ENCODE measurements around the gene PALS1.
"Not testable (repeated sequence)": the region's sequence is repeated elsewhere in the genome, so short reads cannot be mapped to it uniquely, and the experiment has no call there.

Gene PALS1

DNA sequence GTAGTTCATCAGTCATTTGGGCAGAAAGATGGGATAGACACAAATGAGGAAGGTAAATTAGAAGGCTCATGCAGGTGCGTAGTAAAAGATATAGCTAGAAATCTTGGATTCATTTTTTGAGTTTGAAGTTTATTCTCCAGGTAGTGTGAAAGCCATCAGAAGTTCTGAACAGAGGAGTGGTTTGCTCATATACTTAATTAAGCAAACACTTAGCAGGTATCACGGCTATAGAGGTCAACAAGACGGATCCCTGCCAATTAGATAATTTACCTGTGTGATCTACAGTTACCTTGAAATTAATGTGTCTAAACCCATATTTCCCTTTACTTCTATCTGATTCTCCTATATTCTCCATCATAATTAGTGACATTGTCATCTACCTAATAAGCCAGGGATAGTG, 29.7 kb downstream of the PALS1 start:
- peak overlapping the region; percentile 94 for H3K27ac ChIP-seq (ENCODE audit: insufficient read depth, low read depth, low read length, poor library complexity, severe bottlenecking)
- H3K9me3 ChIP-seq (ENCODE audit: control insufficient read depth, low read length) = no peaks in the 10 kb centered on the region
- peaks cover 46% of the 10 kb centered on the region for H3K4me1 ChIP-seq (ENCODE audit: control insufficient read depth, insufficient read depth, low read length)
- no peak overlapping the region for H3K4me3 ChIP-seq (ENCODE audit: insufficient read depth, low read depth, low read length)
- no peaks in the 10 kb centered on the region for H3K27me3 ChIP-seq (ENCODE audit: control insufficient read depth, insufficient read depth, low read length, poor library complexity, severe bottlenecking)
- H3K36me3 ChIP-seq (ENCODE audit: control insufficient read depth, insufficient read depth, low read length) = no peaks in the 10 kb centered on the region
- WGBS, 2 experiments = 88 to 100% methylated on average over 3 of the region's 3 CpGs

- WGBS, 2 experiments = 93 to 96% methylated on average over 3 of the region's 3 CpGs
- not testable (repeated sequence) for H3K4me3 ChIP-seq (ENCODE audit: insufficient read depth, low read depth, low read length); H3K9me3 ChIP-seq (ENCODE audit: control insufficient read depth, low read length); H3K36me3 ChIP-seq (ENCODE audit: control insufficient read depth, insufficient read depth, low read length); H3K27ac ChIP-seq (ENCODE audit: insufficient read depth, low read depth, low read length, poor library complexity, severe bottlenecking); H3K27me3 ChIP-seq (ENCODE audit: control insufficient read depth, insufficient read depth, low read length, poor library complexity, severe bottlenecking)
- peaks cover 36% of the 10 kb centered on the region for H3K4me1 ChIP-seq (ENCODE audit: control insufficient read depth, insufficient read depth, low read length)
Measured at GRCh38 chr14:67273281-67273680, 32.0 kb downstream of the PALS1 start.

GRCh38 chr14:67276131-67276530, 34.9 kb downstream of the PALS1 start:
- H3K4me1 ChIP-seq (ENCODE audit: control insufficient read depth, insufficient read depth, low read length) = peaks cover 8% of the 10 kb centered on the region
- no peak overlapping the region for H3K27ac ChIP-seq (ENCODE audit: insufficient read depth, low read depth, low read length, poor library complexity, severe bottlenecking)
- H3K4me3 ChIP-seq (ENCODE audit: insufficient read depth, low read depth, low read length) = no peak overlapping the region
- peaks cover 3% of the 10 kb centered on the region for H3K36me3 ChIP-seq (ENCODE audit: control insufficient read depth, insufficient read depth, low read length)
- H3K27me3 ChIP-seq (ENCODE audit: control insufficient read depth, insufficient read depth, low read length, poor library complexity, severe bottlenecking) = no peaks in the 10 kb centered on the region
- H3K9me3 ChIP-seq (ENCODE audit: control insufficient read depth, low read length) = no peaks in the 10 kb centered on the region

DNA sequence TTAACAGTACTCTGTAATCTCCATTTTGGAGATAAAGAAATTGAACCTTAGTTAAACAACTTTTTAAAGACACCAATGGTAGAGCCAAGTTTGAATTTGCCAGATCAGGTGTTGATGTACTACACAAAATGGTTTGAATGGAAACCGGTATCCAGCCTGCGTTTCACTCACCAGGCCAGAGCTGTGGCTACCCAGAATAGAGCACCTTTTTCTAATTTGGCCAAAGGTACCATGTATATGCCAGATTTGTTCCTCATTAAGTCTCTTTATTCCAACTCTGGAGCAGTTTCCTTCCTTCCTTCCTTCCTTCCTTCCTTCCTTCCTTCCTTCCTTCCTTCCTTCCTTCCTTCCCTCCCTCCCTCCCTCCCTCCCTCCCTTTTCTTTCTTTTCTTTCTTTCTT, 39.3 kb downstream of the PALS1 start:
- H3K4me1 ChIP-seq (ENCODE audit: control insufficient read depth, insufficient read depth, low read length) = no peaks in the 10 kb centered on the region
- 89 to 96% methylated on average over 2 of the region's 2 CpGs for WGBS, 2 experiments
- H3K9me3 ChIP-seq (ENCODE audit: control insufficient read depth, low read length) = no peaks in the 10 kb centered on the region
- peaks cover 3% of the 10 kb centered on the region for H3K36me3 ChIP-seq (ENCODE audit: control insufficient read depth, insufficient read depth, low read length)
- no peak overlapping the region for H3K27ac ChIP-seq (ENCODE audit: insufficient read depth, low read depth, low read length, poor library complexity, severe bottlenecking)
- no peak overlapping the region for H3K4me3 ChIP-seq (ENCODE audit: insufficient read depth, low read depth, low read length)
- H3K27me3 ChIP-seq (ENCODE audit: control insufficient read depth, insufficient read depth, low read length, poor library complexity, severe bottlenecking) = no peaks in the 10 kb centered on the region

GRCh38 chr14:67285876-67286452, 44.7 kb downstream of the PALS1 start:
- no peaks in the 10 kb centered on the region for H3K36me3 ChIP-seq (ENCODE audit: control insufficient read depth, insufficient read depth, low read length)
- 39 to 50% methylated on average over 1 of the region's 2 CpGs for WGBS, 2 experiments
- H3K4me3 ChIP-seq (ENCODE audit: insufficient read depth, low read depth, low read length) = no peak overlapping the region
- no peaks in the 10 kb centered on the region for H3K9me3 ChIP-seq (ENCODE audit: control insufficient read depth, low read length)
- no peaks in the 10 kb centered on the region for H3K27me3 ChIP-seq (ENCODE audit: control insufficient read depth, insufficient read depth, low read length, poor library complexity, severe bottlenecking)
- H3K27ac ChIP-seq (ENCODE audit: insufficient read depth, low read depth, low read length, poor library complexity, severe bottlenecking) = no peak overlapping the region
- no peaks in the 10 kb centered on the region for H3K4me1 ChIP-seq (ENCODE audit: control insufficient read depth, insufficient read depth, low read length)

Measured in ectodermal cell (in vitro differentiated cells).